Measurements from ENCODE around the gene P4HTM. TPM values are rescaled to one million over a fixed set of nuclear protein-coding genes. Genes with fewer than 3 reads are reported as not detected.

The P4HTM gene
- total RNA-seq, 4 donors from 2014 or later: 47.0 to 95.9 (median 78.0) TPM

DNA sequence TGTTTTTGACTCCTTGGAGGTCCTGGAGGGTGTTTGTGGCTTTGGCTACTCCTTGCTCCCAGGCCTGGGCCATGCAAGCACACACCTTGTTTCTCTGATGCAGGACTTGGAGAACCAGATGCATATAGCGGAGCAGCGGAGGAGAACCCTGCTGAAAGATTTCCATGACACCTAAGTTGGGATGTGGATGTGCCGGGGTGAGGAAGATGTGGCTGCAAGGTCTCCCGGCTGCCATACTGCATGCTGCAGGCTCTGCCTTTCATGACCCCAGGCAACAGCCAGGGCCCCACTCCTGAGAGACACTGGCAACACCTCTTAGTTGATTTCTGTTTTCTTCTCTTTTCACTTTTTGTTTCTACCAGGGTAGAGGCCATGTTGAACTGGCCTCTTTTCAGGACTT lies 6.9 kb upstream of the P4HTM start:
- no peaks in the 10 kb centered on the region for H3K27me3 ChIP-seq
- no peaks in the 10 kb centered on the region for H3K9me3 ChIP-seq
- no peaks in the 10 kb centered on the region for H3K4me1 ChIP-seq
- H3K27ac ChIP-seq: no peak overlapping the region
- TF ChIP-seq CTCF (IDR thresholded peaks at IDR 0.05) (no peak), POLR2A (IDR thresholded peaks at IDR 0.05) (no peak)
- DNase-seq: no peak
- H3K4me3 ChIP-seq: no peak overlapping the region
- peaks cover 0 to 76% (median 0%) of the 10 kb centered on the region in 3 donors for H3K36me3 ChIP-seq

DNA sequence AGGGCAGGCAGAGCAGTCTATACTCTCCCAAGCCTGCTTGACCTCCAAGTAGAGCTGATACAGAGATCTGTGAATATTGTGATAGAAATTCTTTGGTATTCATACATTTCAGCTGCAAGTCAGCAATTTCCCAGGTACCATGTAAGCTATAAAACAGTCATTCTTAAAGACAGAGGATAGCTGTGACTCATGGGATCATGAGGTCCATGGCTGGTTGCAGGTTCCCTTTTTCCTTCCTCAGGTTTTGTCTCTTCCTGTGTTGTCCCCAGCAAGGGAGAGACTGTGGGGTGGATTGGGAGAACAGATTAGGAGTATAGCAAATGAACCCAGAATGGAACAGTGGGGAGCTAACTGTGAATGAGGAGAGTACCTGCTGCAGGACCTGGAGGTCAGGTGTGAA lies 5.4 kb upstream of the P4HTM start:
- no peak for DNase-seq
- H3K9me3 ChIP-seq: no peaks in the 10 kb centered on the region
- TF ChIP-seq CTCF (IDR thresholded peaks at IDR 0.05) (no peak), POLR2A (IDR thresholded peaks at IDR 0.05) (no peak)
- peaks cover 0 to 63% (median 0%) of the 10 kb centered on the region in 3 donors for H3K36me3 ChIP-seq
- H3K4me1 ChIP-seq: peaks cover 0 to 11% (median 6%) of the 10 kb centered on the region in 4 donors
- no peaks in the 10 kb centered on the region for H3K27me3 ChIP-seq
- H3K27ac ChIP-seq: no peak overlapping the region
- H3K4me3 ChIP-seq: no peak overlapping the region

GRCh38 chr3:48985831-48986376 lies 4.1 kb upstream of the P4HTM start:
- Histone ChIP-seq H3K4me3 (no peak overlapping the region), H3K27ac (no peak overlapping the region), H3K4me1 (peaks cover 0 to 11% (median 8%) of the 10 kb centered on the region in 4 donors), H3K27me3 (no peaks in the 10 kb centered on the region), H3K36me3 (peaks cover 0 to 51% (median 0%) of the 10 kb centered on the region in 3 donors), H3K9me3 (no peaks in the 10 kb centered on the region)
- DNase-seq: no peak
- TF ChIP-seq CTCF (IDR thresholded peaks at IDR 0.05) (no peak), POLR2A (IDR thresholded peaks at IDR 0.05) (no peak)

GRCh38 chr3:48989126-48989795 lies 780 bp upstream of the P4HTM start:
- no peak for DNase-seq
- TF ChIP-seq POLR2A (IDR thresholded peaks at IDR 0.05) (no peak), CTCF (IDR thresholded peaks at IDR 0.05) (no peak)
- Histone ChIP-seq H3K4me1 (peaks cover 0 to 21% (median 15%) of the 10 kb centered on the region in 4 donors), H3K27me3 (no peaks in the 10 kb centered on the region), H3K36me3 (peaks cover 0 to 25% (median 0%) of the 10 kb centered on the region in 3 donors), H3K9me3 (no peaks in the 10 kb centered on the region), H3K4me3 (peak overlapping the region; percentile 73 to 97 (median 92)), H3K27ac (peak overlapping the region; percentile 74 to 91 (median 88))

GRCh38 chr3:48990636-48991469 lies 812 bp downstream of the P4HTM start:
- peaks cover 0 to 21% (median 15%) of the 10 kb centered on the region in 4 donors for H3K4me1 ChIP-seq
- peak; percentile 45 to 65 (median 64) for DNase-seq
- H3K36me3 ChIP-seq: peaks cover 0 to 19% (median 0%) of the 10 kb centered on the region in 3 donors
- H3K9me3 ChIP-seq: no peaks in the 10 kb centered on the region
- H3K4me3 ChIP-seq: peak overlapping the region; percentile 73 to 97 (median 92)
- H3K27me3 ChIP-seq: no peaks in the 10 kb centered on the region
- peak overlapping the region; percentile 74 to 91 (median 88) for H3K27ac ChIP-seq
- TF ChIP-seq POLR2A (IDR thresholded peaks at IDR 0.05): no peak
- TF ChIP-seq CTCF (IDR thresholded peaks at IDR 0.05): no peak

All from Peyer's patch (tissue), 4 donors.